Mesothelial cell of epicardium (in vitro differentiated cells): ENCODE measurements around the gene MFSD2A. TPM values are rescaled to one million over a fixed set of nuclear protein-coding genes. Genes with fewer than 3 reads are reported as not detected.
"Not testable (repeated sequence)": the region's sequence is repeated elsewhere in the genome, so short reads cannot be mapped to it uniquely, and the experiment has no call there.

Source experiments
- DNase-seq, 2 experiments: peaks; one replicate each; pipeline ENCODE4 v3.0.0; 2021; ENCODE audit warnings: low spot score in 2 of 2; ENCODE audit not compliant: unreplicated experiment in 2 of 2
- H3K27ac Mint-ChIP-seq: 2 replicates; pipeline ENCODE4 v1.8.0; 2021; ENCODE audit warnings: mixed read lengths
- H3K27me3 Mint-ChIP-seq: 2 replicates; pipeline ENCODE4 v1.8.0; 2021; ENCODE audit warnings: low read depth, mixed read lengths
- H3K36me3 Mint-ChIP-seq: 2 replicates; pipeline ENCODE4 v1.8.0; 2021; ENCODE audit warnings: mixed read lengths
- H3K4me1 Mint-ChIP-seq: 2 replicates; pipeline ENCODE4 v1.8.0; 2021; ENCODE audit warnings: mixed read lengths
- H3K4me3 Mint-ChIP-seq: 2 replicates; pipeline ENCODE4 v1.8.0; 2021; ENCODE audit warnings: mild to moderate bottlenecking, moderate library complexity, mixed read lengths
- H3K9me3 Mint-ChIP-seq: 2 replicates; pipeline ENCODE4 v1.8.0; 2021; ENCODE audit warnings: mixed read lengths
- CTCF ChIP-seq: fragments of 200-600 bp; sonication (generic); IDR thresholded peaks from one replicate; pipeline ENCODE4 v1.5.0; 2021; ENCODE audit warnings: antibody characterized with exemption; ENCODE audit not compliant: unreplicated experiment
- total RNA-seq: library from RNA; stranded (reverse); gene quantifications from 3 replicates; pipeline ENCODE4 v1.2.1, GENCODE V29; 2021

Gene MFSD2A
- total RNA-seq, 1 donor from 2014 or later: 6.1 TPM

GRCh38 chr1:39981385-39981784, 26.4 kb downstream of the MFSD2A start:
- DNase-seq: no peak
- peaks cover 10% of the 10 kb centered on the region for H3K9me3 Mint-ChIP-seq
- no peaks in the 10 kb centered on the region for H3K27me3 Mint-ChIP-seq
- H3K4me1 Mint-ChIP-seq: peaks cover 4% of the 10 kb centered on the region
- no peak overlapping the region for H3K4me3 Mint-ChIP-seq
- H3K36me3 Mint-ChIP-seq: peaks cover 3% of the 10 kb centered on the region
- H3K27ac Mint-ChIP-seq: no peak overlapping the region
- TF ChIP-seq CTCF: no peak

GRCh38 chr1:39981945-39982344, 27.0 kb downstream of the MFSD2A start:
- Mint-ChIP-seq H3K9me3 (peaks cover 5% of the 10 kb centered on the region), H3K27me3 (no peaks in the 10 kb centered on the region), H3K4me3 (no peak overlapping the region), H3K36me3 (no peaks in the 10 kb centered on the region), H3K27ac (no peak overlapping the region), H3K4me1 (peaks cover under 1% of the 10 kb centered on the region)
- TF ChIP-seq CTCF: no peak
- no peak for DNase-seq

GRCh38 chr1:39984480-39984879, 29.5 kb downstream of the MFSD2A start:
- not testable (repeated sequence) for H3K9me3 Mint-ChIP-seq, DNase-seq, H3K27me3 Mint-ChIP-seq, H3K36me3 Mint-ChIP-seq, H3K27ac Mint-ChIP-seq, H3K4me1 Mint-ChIP-seq, H3K4me3 Mint-ChIP-seq

GRCh38 chr1:39984951-39985350, 30.0 kb downstream of the MFSD2A start:
- no peaks in the 10 kb centered on the region for H3K36me3 Mint-ChIP-seq
- H3K4me1 Mint-ChIP-seq: peaks cover 2% of the 10 kb centered on the region
- DNase-seq: no peak
- H3K27me3 Mint-ChIP-seq: no peaks in the 10 kb centered on the region
- TF ChIP-seq CTCF: no peak
- no peak overlapping the region for H3K4me3 Mint-ChIP-seq
- no peaks in the 10 kb centered on the region for H3K9me3 Mint-ChIP-seq
- H3K27ac Mint-ChIP-seq: no peak overlapping the region

- H3K36me3 Mint-ChIP-seq: no peaks in the 10 kb centered on the region
- no peak overlapping the region for H3K4me3 Mint-ChIP-seq
- no peaks in the 10 kb centered on the region for H3K9me3 Mint-ChIP-seq
- H3K27ac Mint-ChIP-seq: no peak overlapping the region
- no peaks in the 10 kb centered on the region for H3K27me3 Mint-ChIP-seq
- TF ChIP-seq CTCF: no peak
- peaks cover 2% of the 10 kb centered on the region for H3K4me1 Mint-ChIP-seq
- DNase-seq: no peak
Observed at GRCh38 chr1:39987869-39988268, 32.9 kb downstream of the MFSD2A start.

GRCh38 chr1:39988618-39989343, 33.8 kb downstream of the MFSD2A start:
- peaks cover 2% of the 10 kb centered on the region for H3K4me1 Mint-ChIP-seq
- DNase-seq: no peak
- no peak overlapping the region for H3K4me3 Mint-ChIP-seq
- H3K27ac Mint-ChIP-seq: no peak overlapping the region
- H3K9me3 Mint-ChIP-seq: no peaks in the 10 kb centered on the region
- H3K27me3 Mint-ChIP-seq: no peaks in the 10 kb centered on the region
- no peak for TF ChIP-seq CTCF
- no peaks in the 10 kb centered on the region for H3K36me3 Mint-ChIP-seq
